ENCODE data around the gene GALNT14. TPM values are rescaled to one million over a fixed set of nuclear protein-coding genes. Genes with fewer than 3 reads are reported as not detected.

The GALNT14 gene
- total and polyA plus RNA-seq, 9 donors = 0.28 to 9.8 (median 1.6) TPM; not detected in 3

- intact Hi-C loops (cut with DNase I) = no loop called here
- WGBS, 3 donors = 46 to 58% (median 56%) methylated on average over 4 of the region's 4 CpGs
- Histone ChIP-seq H3K27ac (no peak overlapping the region), H3K9me3 (no peaks in the 10 kb centered on the region), H3K27me3 (no peaks in the 10 kb centered on the region), H3K4me1 (ENCODE audit: insufficient read depth) (no peaks in the 10 kb centered on the region), H3K36me3 (no peaks in the 10 kb centered on the region), H3K4me3 (no peak overlapping the region)
- no peak for DNase-seq
- TF ChIP-seq POLR2A (IDR thresholded peaks at IDR 0.05) (no peak), EP300 (IDR thresholded peaks at IDR 0.05) (no peak)
- TF ChIP-seq, protein P1, sequence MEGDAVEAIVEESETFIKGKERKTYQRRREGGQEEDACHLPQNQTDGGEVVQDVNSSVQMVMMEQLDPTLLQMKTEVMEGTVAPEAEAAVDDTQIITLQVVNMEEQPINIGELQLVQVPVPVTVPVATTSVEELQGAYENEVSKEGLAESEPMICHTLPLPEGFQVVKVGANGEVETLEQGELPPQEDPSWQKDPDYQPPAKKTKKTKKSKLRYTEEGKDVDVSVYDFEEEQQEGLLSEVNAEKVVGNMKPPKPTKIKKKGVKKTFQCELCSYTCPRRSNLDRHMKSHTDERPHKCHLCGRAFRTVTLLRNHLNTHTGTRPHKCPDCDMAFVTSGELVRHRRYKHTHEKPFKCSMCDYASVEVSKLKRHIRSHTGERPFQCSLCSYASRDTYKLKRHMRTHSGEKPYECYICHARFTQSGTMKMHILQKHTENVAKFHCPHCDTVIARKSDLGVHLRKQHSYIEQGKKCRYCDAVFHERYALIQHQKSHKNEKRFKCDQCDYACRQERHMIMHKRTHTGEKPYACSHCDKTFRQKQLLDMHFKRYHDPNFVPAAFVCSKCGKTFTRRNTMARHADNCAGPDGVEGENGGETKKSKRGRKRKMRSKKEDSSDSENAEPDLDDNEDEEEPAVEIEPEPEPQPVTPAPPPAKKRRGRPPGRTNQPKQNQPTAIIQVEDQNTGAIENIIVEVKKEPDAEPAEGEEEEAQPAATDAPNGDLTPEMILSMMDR (IDR thresholded peaks at IDR 0.05) = no peak
Observed at GRCh38 chr2:31086590-31086989, 51.6 kb downstream of the GALNT14 start.

DNA sequence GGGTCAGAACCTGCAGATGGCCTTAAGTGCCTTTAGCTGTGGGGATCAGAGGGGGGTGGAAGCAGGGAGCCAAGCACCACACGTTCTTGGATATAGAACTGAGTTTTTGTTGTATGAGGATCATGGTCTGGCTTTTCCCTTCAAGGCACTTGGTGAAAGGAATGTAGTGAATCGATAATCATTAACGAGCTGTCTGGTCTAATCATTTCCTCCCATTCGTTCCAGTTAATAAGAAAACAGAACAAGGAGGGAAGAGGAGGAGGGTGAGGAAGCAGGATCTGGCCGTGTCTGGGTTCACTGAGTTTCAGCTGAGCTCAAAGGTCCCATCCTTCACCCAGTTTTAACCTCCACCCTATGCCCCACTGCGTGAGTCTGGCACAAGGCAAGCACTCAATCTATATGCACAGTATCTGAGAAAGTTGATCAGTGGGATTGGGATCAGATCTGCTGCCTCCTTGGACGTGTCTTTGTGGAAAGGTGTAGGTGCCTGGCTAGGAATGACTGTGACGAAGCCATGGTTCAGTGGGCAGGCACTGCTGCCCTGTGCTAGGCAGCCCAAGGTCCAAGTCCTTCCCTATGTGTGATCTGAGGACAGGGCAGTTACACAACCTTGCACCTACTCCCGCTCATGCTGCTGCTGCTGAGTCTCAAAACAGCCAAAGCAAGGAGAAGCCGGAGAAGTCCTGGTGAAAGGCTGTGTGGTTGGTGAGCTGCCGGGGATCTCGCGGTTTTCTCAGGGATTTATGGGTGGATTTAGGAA, 54.8 kb downstream of the GALNT14 start:
- intact Hi-C loops (cut with DNase I) = no loop called here
- no peaks in the 10 kb centered on the region for H3K9me3 ChIP-seq

GRCh38 chr2:31082002-31082401, 56.2 kb downstream of the GALNT14 start:
- WGBS, 3 donors = 57 to 62% (median 57%) methylated on average over 2 of the region's 2 CpGs
- Histone ChIP-seq H3K4me1 (ENCODE audit: insufficient read depth) (no peaks in the 10 kb centered on the region), H3K27me3 (no peaks in the 10 kb centered on the region), H3K36me3 (no peaks in the 10 kb centered on the region), H3K27ac (no peak overlapping the region), H3K9me3 (no peaks in the 10 kb centered on the region), H3K4me3 (no peak overlapping the region)
- no peak for TF ChIP-seq POLR2A (IDR thresholded peaks at IDR 0.05)
- TF ChIP-seq EP300 (IDR thresholded peaks at IDR 0.05) = no peak
- TF ChIP-seq, protein P1 (IDR thresholded peaks at IDR 0.05) = no peak
- no peak for DNase-seq
- intact Hi-C loops (cut with DNase I) = no loop called here

More for the DNA sequence above, 54.8 kb downstream of the GALNT14 start:
- TF ChIP-seq EP300 (IDR thresholded peaks at IDR 0.05) (no peak), POLR2A (IDR thresholded peaks at IDR 0.05) (no peak)
- TF ChIP-seq, protein P1 (IDR thresholded peaks at IDR 0.05) = no peak
- no peak for DNase-seq
- Histone ChIP-seq H3K4me1 (ENCODE audit: insufficient read depth) (no peaks in the 10 kb centered on the region), H3K27me3 (no peaks in the 10 kb centered on the region), H3K27ac (no peak overlapping the region), H3K36me3 (no peaks in the 10 kb centered on the region), H3K4me3 (no peak overlapping the region)
- 66 to 72% (median 68%) methylated on average over 13 of the region's 13 CpGs for WGBS, 3 donors

DNA sequence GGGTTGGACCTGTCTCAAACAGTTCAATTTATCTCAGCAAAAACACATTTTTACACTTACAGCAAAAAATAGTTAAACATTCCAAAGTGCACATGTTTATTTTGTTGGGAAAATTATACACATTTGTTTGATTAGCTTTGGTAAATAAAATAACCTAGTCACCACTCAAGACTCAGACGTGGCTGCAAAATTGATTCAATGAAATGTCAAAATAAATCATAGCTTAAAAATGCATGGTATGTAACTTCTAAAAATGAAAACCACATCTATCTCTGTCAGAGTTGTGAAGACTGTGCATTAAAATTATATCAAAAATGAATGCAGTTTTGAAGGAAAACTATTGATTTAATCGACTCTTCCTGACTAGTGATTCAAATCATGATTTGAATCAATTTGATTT, 56.7 kb downstream of the GALNT14 start:
- TF ChIP-seq, protein P1 (IDR thresholded peaks at IDR 0.05) = no peak
- TF ChIP-seq EP300 (IDR thresholded peaks at IDR 0.05) = no peak
- Histone ChIP-seq H3K27ac (no peak overlapping the region), H3K9me3 (no peaks in the 10 kb centered on the region), H3K36me3 (no peaks in the 10 kb centered on the region), H3K4me3 (no peak overlapping the region), H3K4me1 (ENCODE audit: insufficient read depth) (no peaks in the 10 kb centered on the region), H3K27me3 (no peaks in the 10 kb centered on the region)
- no peak for DNase-seq
- intact Hi-C loops (cut with DNase I) = no loop called here
- 17 to 36% (median 19%) methylated on average over 2 of the region's 2 CpGs for WGBS, 3 donors

Measured in ovary (tissue), 9 donors.